Parietal lobe (tissue), 1 donor: Measurements from ENCODE around the gene CALHM3. TPM values are rescaled to one million over a fixed set of nuclear protein-coding genes. Genes with fewer than 3 reads are reported as not detected.

Experiments used
- total RNA-seq: library from RNA; depleted of rRNA; stranded (reverse); fragments of >200 nt; gene quantifications from one replicate; pipeline ENCODE4 v1.2.3, GENCODE V29; 2014

Gene CALHM3
- not detected for total RNA-seq

GRCh38 chr10:103479135-103479534, at the start of gene CALHM3:
Gene CALHM3, minus strand, starts transcription at chr10:103479240. Its CDS starts 208 bp downstream, at chr10:103479032.

GRCh38 chr10:103493362-103493915, 14.4 kb upstream of the CALHM3 start, which contains the start of gene NEURL1:
Gene NEURL1, plus strand, starts transcription at chr10:103493705. Its CDS starts 683 bp downstream, at chr10:103494388.

GRCh38 chr10:103458720-103459119, 20.3 kb downstream of the CALHM3 start, which contains the start of gene CALHM1:
Gene CALHM1, minus strand, starts transcription at chr10:103458900. Its CDS starts 149 bp downstream, at chr10:103458751.

GRCh38 chr10:103451831-103452505, 27.1 kb downstream of the CALHM3 start, which contains the start of gene CALHM2:
Gene CALHM2, minus strand, starts transcription at chr10:103452370. Its CDS starts 2,429 bp downstream, at chr10:103449941.

Other genes with a start within 250 kb of the CALHM3 start
- gene RPEL1, start 233.4 kb downstream of the CALHM3 start, total RNA-seq: not detected
- gene INA, start 202.1 kb downstream of the CALHM3 start, total RNA-seq: 199 TPM
- gene PCGF6, start 128.1 kb downstream of the CALHM3 start, total RNA-seq: 17.5 TPM
- 10.3 TPM for gene TAF5, start 111.3 kb downstream of the CALHM3 start, total RNA-seq
- gene ATP5MK, start 82.8 kb downstream of the CALHM3 start, total RNA-seq: 74.8 TPM
- 36.3 TPM for gene PDCD11, start 82.6 kb downstream of the CALHM3 start, total RNA-seq
- gene CALHM2, start 26.9 kb downstream of the CALHM3 start, total RNA-seq: 4.1 TPM
- gene CALHM1, start 20.3 kb downstream of the CALHM3 start, total RNA-seq: not detected
- gene NEURL1, start 14.5 kb upstream of the CALHM3 start, total RNA-seq: 44.4 TPM